Mesendoderm (in vitro differentiated cells): ENCODE measurements around the gene PPP1R12B.

Source experiments
- DNase-seq: peaks from one replicate; pipeline ENCODE4 v3.0.0; 2013
- H2AK5ac ChIP-seq: 2 replicates; pipeline ENCODE4 v1.6.1; 2013; ENCODE audit warnings: low read length, inconsistent platforms
- H2BK120ac ChIP-seq: 2 replicates; pipeline ENCODE4 v1.6.1; 2013; ENCODE audit warnings: low read depth, mild to moderate bottlenecking, low read length, moderate library complexity, mixed read lengths
- H2BK15ac ChIP-seq: replicated peaks from 2 replicates; pipeline ENCODE4 v1.6.1; 2013; ENCODE audit warnings: low read depth, mild to moderate bottlenecking, moderate library complexity
- H2BK5ac ChIP-seq: 2 replicates; pipeline ENCODE4 v1.6.1; 2013; ENCODE audit warnings: low read length, inconsistent platforms
- H3K18ac ChIP-seq: 2 replicates; pipeline ENCODE4 v1.6.1; 2013; ENCODE audit warnings: mild to moderate bottlenecking, low read length, mixed read lengths
- H3K23ac ChIP-seq: one replicate; pipeline ENCODE4 v1.6.1; 2013; ENCODE audit warnings: low read length
- H3K27ac ChIP-seq: 2 replicates; pipeline ENCODE4 v1.5.1; 2013; ENCODE audit warnings: low read depth, mild to moderate bottlenecking, inconsistent platforms, low read length, moderate library complexity
- H3K27me3 ChIP-seq: 2 replicates; pipeline ENCODE4 v1.6.1; 2013; ENCODE audit warnings: low read length, control low read depth, mild to moderate bottlenecking, inconsistent platforms; ENCODE audit not compliant: insufficient read depth, poor library complexity
- H3K36me3 ChIP-seq: 2 replicates; pipeline ENCODE4 v1.6.1; 2013; ENCODE audit warnings: low read length, inconsistent platforms; ENCODE audit not compliant: control insufficient read depth, insufficient read depth
- H3K4ac ChIP-seq: one replicate; pipeline ENCODE4 v1.6.1; 2013; ENCODE audit warnings: low read depth, mild to moderate bottlenecking, low read length, moderate library complexity
- H3K4me1 ChIP-seq: 2 replicates; pipeline ENCODE4 v1.6.1; 2013; ENCODE audit warnings: low read depth, low read length, inconsistent platforms; ENCODE audit not compliant: control insufficient read depth
- H3K4me2 ChIP-seq: 2 replicates; pipeline ENCODE4 v1.6.1; 2013; ENCODE audit warnings: low read length
- H3K4me3 ChIP-seq: 2 replicates; pipeline ENCODE4 v1.5.1; 2013; ENCODE audit warnings: mild to moderate bottlenecking, low read length
- H3K56ac ChIP-seq: one replicate; pipeline ENCODE4 v1.6.1; 2013; ENCODE audit warnings: low read length
- H3K79me1 ChIP-seq: 2 replicates; pipeline ENCODE4 v1.6.1; 2013; ENCODE audit warnings: low read length, inconsistent platforms
- H3K79me2 ChIP-seq: 2 replicates; pipeline ENCODE4 v1.6.1; 2013; ENCODE audit warnings: mild to moderate bottlenecking, low read length; ENCODE audit not compliant: control insufficient read depth, insufficient read depth
- H3K9ac ChIP-seq: 2 replicates; pipeline ENCODE4 v1.6.1; 2013; ENCODE audit warnings: low read length, inconsistent platforms
- H4K5ac ChIP-seq: one replicate; pipeline ENCODE4 v1.6.1; 2013; ENCODE audit warnings: low read length
- H4K8ac ChIP-seq: one replicate; pipeline ENCODE4 v1.6.1; 2013; ENCODE audit warnings: low read depth, mild to moderate bottlenecking, control low read depth, low read length, moderate library complexity
- WGBS: extraction: QIAGEN DNeasy Blood & Tissue Kit; methylation state at CpG from one replicate; pipeline ENCODE4 v1.1.7; 2013; ENCODE audit warnings: low lambda C conversion rate, missing lambda C conversion rate; ENCODE audit not compliant: insufficient coverage; ENCODE audit errors: extremely low coverage; 5-methylcytosine and 5-hydroxymethylcytosine counted together

The PPP1R12B gene

DNA sequence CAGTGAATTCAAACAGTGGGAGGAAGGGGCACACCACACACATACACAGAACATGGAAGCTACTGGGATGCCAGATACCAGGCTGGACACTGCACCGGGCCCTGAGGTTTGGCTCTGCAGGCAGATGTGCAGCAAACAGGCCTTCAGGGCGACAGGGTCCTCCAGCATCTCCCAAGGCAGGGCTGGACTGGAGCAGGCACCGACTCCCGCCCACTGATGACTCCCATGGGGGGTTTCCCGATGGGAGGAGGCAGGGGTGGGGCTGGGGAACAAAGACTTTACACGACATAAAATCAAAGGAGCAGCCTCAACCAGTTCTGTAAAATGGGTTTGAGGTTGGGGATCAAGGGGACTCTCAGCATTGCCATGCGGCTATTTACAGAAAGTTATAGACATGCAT lies 243.6 kb downstream of the PPP1R12B start:
- no peaks in the 10 kb centered on the region for H3K36me3 ChIP-seq
- H3K27ac ChIP-seq: no peak overlapping the region
- H2BK5ac ChIP-seq: no peak overlapping the region
- H3K18ac ChIP-seq: no peak overlapping the region
- no peak overlapping the region for H3K9ac ChIP-seq
- no peak overlapping the region for H2BK15ac ChIP-seq
- no peak overlapping the region for H2AK5ac ChIP-seq
- H3K56ac ChIP-seq: no peak overlapping the region
- no peak overlapping the region for H4K5ac ChIP-seq
- WGBS: no CpG with 5 or more reads among the region's 7 CpGs
- no peak overlapping the region for H3K23ac ChIP-seq
- DNase-seq: no peak
- H2BK120ac ChIP-seq: no peak overlapping the region
- no peaks in the 10 kb centered on the region for H3K79me2 ChIP-seq
- H3K4ac ChIP-seq: no peak overlapping the region
- no peak overlapping the region for H4K8ac ChIP-seq
- H3K79me1 ChIP-seq: no peaks in the 10 kb centered on the region
- H3K27me3 ChIP-seq: no peaks in the 10 kb centered on the region
- H3K4me3 ChIP-seq: no peak overlapping the region
- H3K4me1 ChIP-seq: peaks cover 3% of the 10 kb centered on the region
- H3K4me2 ChIP-seq: no peak overlapping the region

DNA sequence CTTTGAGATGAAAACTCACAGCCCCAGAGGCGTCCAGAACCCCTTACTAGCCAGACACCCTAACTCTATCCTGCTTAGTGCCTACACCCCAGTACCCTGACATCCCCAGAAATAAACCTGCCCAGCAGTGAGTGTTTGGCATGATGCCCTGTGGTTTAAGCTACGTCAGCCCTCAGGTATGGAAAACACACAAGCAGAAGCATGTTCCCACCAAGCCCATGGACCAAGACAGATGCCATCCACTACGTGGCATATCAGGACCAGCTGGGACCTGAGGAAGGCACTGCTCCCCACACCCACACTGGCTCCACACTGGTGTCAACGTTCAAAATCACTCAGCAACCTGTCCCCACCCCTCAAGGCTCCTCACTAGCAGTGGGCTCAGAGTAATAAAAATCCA lies 245.3 kb downstream of the PPP1R12B start:
- no peak for DNase-seq
- Histone ChIP-seq H3K79me2 (no peaks in the 10 kb centered on the region), H4K5ac (no peak overlapping the region), H3K56ac (no peak overlapping the region), H3K4me1 (peaks cover 2% of the 10 kb centered on the region), H3K4me3 (no peak overlapping the region), H3K9ac (no peak overlapping the region), H4K8ac (no peak overlapping the region), H3K36me3 (no peaks in the 10 kb centered on the region), H2AK5ac (no peak overlapping the region), H2BK120ac (no peak overlapping the region), H3K18ac (no peak overlapping the region), H3K4me2 (no peak overlapping the region), H3K27me3 (no peaks in the 10 kb centered on the region), H3K4ac (no peak overlapping the region), H2BK5ac (no peak overlapping the region), H3K79me1 (no peaks in the 10 kb centered on the region), H3K27ac (no peak overlapping the region), H2BK15ac (no peak overlapping the region), H3K23ac (no peak overlapping the region)
- WGBS: no CpG with 5 or more reads among the region's 4 CpGs

DNA sequence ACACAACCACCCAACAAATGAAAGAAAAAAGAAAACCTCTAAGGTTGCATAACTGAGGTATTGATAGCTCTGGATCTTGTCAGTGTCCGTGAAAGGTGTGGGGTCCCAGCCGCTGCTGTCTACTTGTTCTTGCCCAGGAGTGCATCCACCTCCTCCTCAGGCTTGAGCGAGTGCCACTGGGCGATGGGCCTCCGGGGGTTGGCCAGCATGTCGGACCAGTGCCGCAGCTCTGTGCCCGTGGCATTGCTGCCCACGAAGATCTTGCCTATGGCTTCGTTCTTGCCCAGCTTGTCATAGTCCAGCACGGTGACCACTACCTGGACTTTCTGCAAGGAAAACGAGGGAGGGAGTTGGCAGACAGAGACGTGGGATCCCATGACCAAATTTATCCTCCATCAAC lies 248.1 kb downstream of the PPP1R12B start:
- H3K27ac ChIP-seq: no peak overlapping the region
- H3K4me1 ChIP-seq: no peaks in the 10 kb centered on the region
- H3K4me2 ChIP-seq: no peak overlapping the region
- no peak overlapping the region for H2BK5ac ChIP-seq
- H4K5ac ChIP-seq: no peak overlapping the region
- no peak overlapping the region for H2AK5ac ChIP-seq
- H3K4ac ChIP-seq: no peak overlapping the region
- H3K9ac ChIP-seq: no peak overlapping the region
- no peaks in the 10 kb centered on the region for H3K79me1 ChIP-seq
- DNase-seq: no peak
- no CpG with 5 or more reads among the region's 13 CpGs for WGBS
- no peaks in the 10 kb centered on the region for H3K27me3 ChIP-seq
- no peak overlapping the region for H3K56ac ChIP-seq
- H3K79me2 ChIP-seq: no peaks in the 10 kb centered on the region
- no peak overlapping the region for H2BK120ac ChIP-seq
- H3K23ac ChIP-seq: no peak overlapping the region
- H3K4me3 ChIP-seq: no peak overlapping the region
- no peak overlapping the region for H3K18ac ChIP-seq
- no peak overlapping the region for H2BK15ac ChIP-seq
- H4K8ac ChIP-seq: no peak overlapping the region
- no peaks in the 10 kb centered on the region for H3K36me3 ChIP-seq

DNA sequence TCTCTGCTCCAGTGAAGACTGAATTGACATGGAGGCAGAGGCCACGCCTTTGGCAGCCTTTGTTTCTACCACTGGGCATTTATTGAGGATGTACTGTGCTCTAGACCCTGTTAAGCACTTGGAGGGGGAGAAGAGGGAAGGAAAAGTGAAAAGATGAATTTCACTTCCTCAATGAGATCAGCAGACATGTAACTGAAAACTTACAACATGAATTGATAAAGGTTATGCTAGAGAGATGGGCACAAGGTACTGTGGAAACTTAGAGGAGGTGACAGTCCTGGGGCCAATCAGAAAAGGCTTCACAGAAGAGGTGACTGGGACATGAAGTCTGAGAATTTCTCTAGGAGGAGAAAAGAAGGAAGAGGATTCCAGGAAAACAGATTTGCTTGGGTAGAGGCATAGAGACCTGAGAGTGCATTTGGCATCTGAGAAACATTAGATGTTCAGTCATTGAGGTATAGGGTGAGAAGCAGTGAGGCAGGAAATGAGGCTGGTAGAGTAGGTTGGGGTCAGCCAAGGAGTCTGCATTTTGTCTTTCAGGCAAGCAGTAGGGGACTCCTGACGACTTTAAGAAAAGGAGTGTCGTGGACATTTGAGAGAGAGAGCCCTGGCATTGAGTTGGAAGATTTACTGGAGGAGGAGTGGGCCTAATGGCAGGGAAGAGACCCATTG lies 248.7 kb downstream of the PPP1R12B start:
- Histone ChIP-seq H3K18ac (no peak overlapping the region), H2BK15ac (no peak overlapping the region), H2BK120ac (no peak overlapping the region), H4K5ac (no peak overlapping the region), H3K4me1 (no peaks in the 10 kb centered on the region), H3K27me3 (no peaks in the 10 kb centered on the region), H3K27ac (no peak overlapping the region), H2AK5ac (no peak overlapping the region), H3K4ac (no peak overlapping the region), H2BK5ac (no peak overlapping the region), H3K9ac (no peak overlapping the region), H3K79me1 (no peaks in the 10 kb centered on the region), H3K4me3 (no peak overlapping the region), H3K79me2 (no peaks in the 10 kb centered on the region), H4K8ac (no peak overlapping the region), H3K56ac (no peak overlapping the region), H3K23ac (no peak overlapping the region), H3K36me3 (no peaks in the 10 kb centered on the region), H3K4me2 (no peak overlapping the region)
- no CpG with 5 or more reads among the region's 3 CpGs for WGBS
- no peak for DNase-seq

DNA sequence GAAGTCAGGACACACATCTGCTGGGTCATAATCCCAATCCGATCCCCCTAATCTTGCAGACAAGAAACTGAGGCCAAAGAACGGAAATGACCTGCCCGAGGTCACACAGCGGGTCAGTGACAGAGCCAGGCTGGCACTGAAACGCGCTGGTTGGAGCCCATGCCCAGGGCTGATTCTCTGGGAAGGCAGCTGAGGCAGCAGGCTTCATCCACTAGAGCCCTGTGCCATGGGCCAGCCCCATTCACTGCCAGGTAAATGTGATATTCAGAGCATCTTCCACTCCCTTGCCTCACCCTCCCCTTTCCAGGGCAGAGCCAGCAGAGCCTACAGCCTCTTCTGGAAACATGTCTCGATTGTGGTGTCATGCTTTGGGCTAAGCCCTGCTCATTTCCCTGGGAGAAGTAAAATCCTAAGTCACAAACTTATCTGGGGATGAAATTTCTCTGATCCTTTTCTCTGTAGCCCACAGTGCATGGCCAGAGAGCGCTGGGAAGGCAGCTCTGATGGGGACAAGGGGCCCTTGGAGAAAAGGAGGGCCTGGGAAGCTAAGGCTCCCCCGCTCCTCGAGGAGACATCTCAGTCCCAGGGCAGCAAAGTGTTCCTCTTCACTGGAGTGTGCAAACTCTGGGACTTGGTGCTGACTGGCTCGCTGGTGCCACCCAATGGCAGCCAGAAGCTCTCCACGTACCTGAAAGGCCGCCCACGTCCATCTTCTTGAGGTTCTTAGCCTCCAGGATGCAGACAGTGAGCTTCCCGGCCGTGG lies 251.4 kb downstream of the PPP1R12B start:
- H3K56ac ChIP-seq: no peak overlapping the region
- H4K5ac ChIP-seq: no peak overlapping the region
- H3K4me1 ChIP-seq: no peaks in the 10 kb centered on the region
- WGBS: no CpG with 5 or more reads among the region's 16 CpGs
- H4K8ac ChIP-seq: no peak overlapping the region
- H3K27me3 ChIP-seq: no peaks in the 10 kb centered on the region
- H3K23ac ChIP-seq: no peak overlapping the region
- H3K4me3 ChIP-seq: no peak overlapping the region
- no peak overlapping the region for H2BK15ac ChIP-seq
- no peak overlapping the region for H2BK5ac ChIP-seq
- no peak overlapping the region for H3K9ac ChIP-seq
- no peak overlapping the region for H3K27ac ChIP-seq
- H2BK120ac ChIP-seq: no peak overlapping the region
- no peak overlapping the region for H2AK5ac ChIP-seq
- no peak overlapping the region for H3K4me2 ChIP-seq
- peak; percentile 86 for DNase-seq
- H3K18ac ChIP-seq: no peak overlapping the region
- no peaks in the 10 kb centered on the region for H3K79me1 ChIP-seq
- no peak overlapping the region for H3K4ac ChIP-seq
- no peaks in the 10 kb centered on the region for H3K36me3 ChIP-seq
- H3K79me2 ChIP-seq: no peaks in the 10 kb centered on the region
